ENCODE data around the gene FAM118B.
A peak's percentile ranks its signal among the peaks of the same experiment; 100 is the strongest.

FAM118B gene

GRCh38 chr11:126211236-126212088, at the start of gene FAM118B, which contains the start of gene RPUSD4:
TSS of gene FAM118B (plus strand) at chr11:126211782. CDS start at chr11:126235002, 23,220 bp downstream.
TSS of gene RPUSD4 (minus strand) at chr11:126211650. CDS start at chr11:126211638, 12 bp downstream.
- peak within 1 kb of the TSS; percentile 93 for H3K4me3 ChIP-seq (replicated peaks; ENCODE audit: low read depth, low read length)
- no peak for TF ChIP-seq CTCF (IDR thresholded peaks at IDR 0.05; ENCODE audit: low read depth, low read length, missing control alignments)
- DNase-seq (ENCODE audit: extremely low read depth, low read depth) = peak; percentile 85

- no peak for DNase-seq (ENCODE audit: extremely low read depth, low read depth)
- no peak overlapping the region for H3K4me3 ChIP-seq (replicated peaks; ENCODE audit: low read depth, low read length)
- TF ChIP-seq CTCF (IDR thresholded peaks at IDR 0.05; ENCODE audit: low read depth, low read length, missing control alignments) = no peak
These were observed 49.1 kb upstream of the FAM118B start for GRCh38 chr11:126162306-126163030.

- DNase-seq (ENCODE audit: extremely low read depth, low read depth) = peak; percentile 69
- no peak for TF ChIP-seq CTCF (IDR thresholded peaks at IDR 0.05; ENCODE audit: low read depth, low read length, missing control alignments)
- H3K4me3 ChIP-seq (replicated peaks; ENCODE audit: low read depth, low read length) = no peak overlapping the region
These were observed 48.4 kb upstream of the FAM118B start for GRCh38 chr11:126163074-126163700.

- no peak for DNase-seq (ENCODE audit: extremely low read depth, low read depth)
These were observed 47.8 kb upstream of the FAM118B start for GRCh38 chr11:126163779-126164178.

GRCh38 chr11:126164781-126165180, 46.8 kb upstream of the FAM118B start:
- no peak overlapping the region for H3K4me3 ChIP-seq (replicated peaks; ENCODE audit: low read depth, low read length)
- no peak for DNase-seq (ENCODE audit: extremely low read depth, low read depth)
- no peak for TF ChIP-seq CTCF (IDR thresholded peaks at IDR 0.05; ENCODE audit: low read depth, low read length, missing control alignments)

More at GRCh38 chr11:126163779-126164178, 47.8 kb upstream of the FAM118B start:
- no peak for TF ChIP-seq CTCF (IDR thresholded peaks at IDR 0.05; ENCODE audit: low read depth, low read length, missing control alignments)
- H3K4me3 ChIP-seq (replicated peaks; ENCODE audit: low read depth, low read length) = no peak overlapping the region

- H3K4me3 ChIP-seq (replicated peaks; ENCODE audit: low read depth, low read length) = no peak overlapping the region
- DNase-seq (ENCODE audit: extremely low read depth, low read depth) = no peak
- no peak for TF ChIP-seq CTCF (IDR thresholded peaks at IDR 0.05; ENCODE audit: low read depth, low read length, missing control alignments)
These were observed 46.3 kb upstream of the FAM118B start for GRCh38 chr11:126165311-126165720.
